GM12878 (cell line): Measurements from ENCODE around the gene APEX1. TPM values are rescaled to one million over a fixed set of nuclear protein-coding genes. Genes with fewer than 3 reads are reported as not detected.

Source experiments
- ATAC-seq: fragments of 200-7000 bp; cut with Tn5 transposase; 3 replicates; pipeline ENCODE4 v1.9.1; 2020; ENCODE audit warnings: mild to moderate bottlenecking, moderate library complexity
- BruUV-seq: library from RNA; stranded (reverse); fragments of 400-500 nt; replicated peaks from 2 replicates; lab custom pipeline; 2021; lab: Mats Ljungman, UMichigan
- CTCF ChIA-PET: fragments of 300-600 bp; sonication (Branson Sonifier 250); formaldehyde crosslinking; extraction: SDS; loops from one replicate; lab custom pipeline; 2021; ENCODE audit warnings: inconsistent platforms; lab: Yijun Ruan, JAX
- POLR2A ChIA-PET: fragments of 350-600 bp; formaldehyde crosslinking; extraction: SDS; loops from one replicate; lab custom pipeline; 2021; ENCODE audit warnings: inconsistent platforms; lab: Charles Lee
- RAD21 ChIA-PET: fragments of 300-600 bp; sonication (Branson Sonifier 250); formaldehyde crosslinking; loops from one replicate; lab custom pipeline; 2023; ENCODE audit warnings: antibody characterized with exemption; ENCODE audit not compliant: unreplicated experiment; lab: Charles Lee
- SMC1A ChIA-PET: fragments of 300-600 bp; sonication (Branson Sonifier 250); formaldehyde crosslinking; loops from one replicate; lab custom pipeline; 2023; ENCODE audit not compliant: unreplicated experiment, uncharacterized antibody; lab: Charles Lee
- DNase-seq: peaks from one replicate; pipeline ENCODE4 v3.0.0-alpha.2; 2011; ENCODE audit warnings: low read depth, low spot score
- FAIRE-seq: peaks from 3 replicates; lab custom pipeline; 2011; peaks lifted over from hg19 to GRCh38; lab: Jason Lieb, UNC
- H2AFZ ChIP-seq: 2 replicates; pipeline ENCODE4 v1.6.0; 2011; ENCODE audit warnings: low read depth, low read length, control low read depth; ENCODE audit not compliant: control insufficient read depth
- H3K27ac ChIP-seq: 2 replicates; pipeline ENCODE4 v1.5.1; 2011; ENCODE audit warnings: control low read depth; ENCODE audit not compliant: control insufficient read depth, insufficient read depth
- H3K27me3 ChIP-seq, 2 experiments: replicated peaks in 1 of 2; 2 replicates each; pipeline versions ENCODE4 v1.6.0 to v1.6.1; 2011; ENCODE audit warnings: low read length in 1 of 2; ENCODE audit not compliant: control insufficient read depth in 2 of 2, insufficient read depth in 2 of 2
- H3K36me3 ChIP-seq, 2 experiments: 2 replicates each; pipeline ENCODE4 v1.5.1; 2011; ENCODE audit warnings: low read length in 1 of 2; ENCODE audit not compliant: control insufficient read depth in 2 of 2, insufficient read depth in 2 of 2
- H3K4me1 ChIP-seq: 2 replicates; pipeline ENCODE4 v1.6.1; 2011; ENCODE audit warnings: mild to moderate bottlenecking, low read length, moderate library complexity, mixed read lengths; ENCODE audit not compliant: control insufficient read depth, insufficient read depth
- H3K4me2 ChIP-seq: 2 replicates; pipeline ENCODE4 v1.6.0; 2011; ENCODE audit warnings: control low read depth; ENCODE audit not compliant: control insufficient read depth, insufficient read depth
- H3K4me3 ChIP-seq: fragments of 200-600 bp; sonication (generic); 2 replicates; pipeline ENCODE4 v1.5.1; 2016
- H3K79me2 ChIP-seq: 2 replicates; pipeline ENCODE4 v1.6.0; 2011; ENCODE audit warnings: low read length; ENCODE audit not compliant: control insufficient read depth, insufficient read depth
- H3K9ac ChIP-seq: 2 replicates; pipeline ENCODE4 v1.8.0; 2011; ENCODE audit warnings: low read length, control low read depth, mixed read lengths; ENCODE audit not compliant: control insufficient read depth, insufficient read depth
- H3K9me3 ChIP-seq: replicated peaks from 3 replicates; pipeline ENCODE4 v1.5.1; 2011; ENCODE audit warnings: mild to moderate bottlenecking, low read length; ENCODE audit not compliant: control insufficient read depth, insufficient read depth
- H4K20me1 ChIP-seq: 2 replicates; pipeline ENCODE4 v1.6.0; 2011; ENCODE audit not compliant: control insufficient read depth, insufficient read depth
- CBX5 ChIP-seq: sonication (generic); IDR thresholded peaks from 2 replicates; pipeline ENCODE4 v1.6.1; 2016; ENCODE audit warnings: low read depth, moderate library complexity, mild to moderate bottlenecking, inconsistent platforms
- KLF5 ChIP-seq: fragments of 450-650 bp; IDR thresholded peaks from 2 replicates; pipeline ENCODE4 v1.6.1; 2014; ENCODE audit warnings: mild to moderate bottlenecking; ENCODE audit not compliant: partially characterized antibody
- MEF2B ChIP-seq: fragments of 450-650 bp; IDR thresholded peaks from 2 replicates; pipeline ENCODE4 v1.6.1; 2018; ENCODE audit warnings: mild to moderate bottlenecking, moderate library complexity; ENCODE audit not compliant: partially characterized antibody, poor library complexity, severe bottlenecking
- MTA3 ChIP-seq: IDR thresholded peaks from 2 replicates; pipeline ENCODE4 v1.6.1; 2012; ENCODE audit warnings: low read length, inconsistent platforms, borderline replicate concordance
- NFXL1 ChIP-seq: fragments of 450-650 bp; IDR thresholded peaks from 2 replicates; pipeline ENCODE4 v1.6.1; 2017; ENCODE audit warnings: antibody characterized with exemption, mild to moderate bottlenecking, borderline replicate concordance
- POLR2A ChIP-seq: IDR thresholded peaks from 2 replicates; pipeline ENCODE4 v1.6.1; 2011; ENCODE audit warnings: low read depth, mild to moderate bottlenecking, low read length
- SMC3 ChIP-seq: IDR thresholded peaks from 2 replicates; pipeline ENCODE4 v1.6.1; 2011; ENCODE audit warnings: low read length, improper control_type of control experiment, borderline replicate concordance
- SP1 ChIP-seq: IDR thresholded peaks from one replicate; pipeline ENCODE4 v1.6.1; 2011; ENCODE audit warnings: low read depth, low read length
- STAT1 ChIP-seq: fragments of 450-650 bp; conservative IDR thresholded peaks from 2 replicates; pipeline ENCODE4 v1.6.1; 2014; ENCODE audit warnings: antibody characterized with exemption, mild to moderate bottlenecking
- TCF12 ChIP-seq: IDR thresholded peaks from 2 replicates; pipeline ENCODE4 v1.6.1; 2011; ENCODE audit warnings: low read depth, mild to moderate bottlenecking, low read length
- WGBS: methylation state at CpG from one replicate; pipeline ENCODE4 v1.1.6; 2016; ENCODE audit warnings: low lambda C conversion rate; ENCODE audit not compliant: insufficient replicate concordance, insufficient coverage; ENCODE audit errors: missing lambda C conversion rate; 5-methylcytosine and 5-hydroxymethylcytosine counted together
- in situ Hi-C: fragments of 300-500 bp; cut with MboI; formaldehyde crosslinking; loops from 9 replicates; pipeline ENCODE4 v1.14.3; 2018; ENCODE audit warnings: mixed read lengths
- intact Hi-C: fragments of 100-400 bp; cut with micrococcal nuclease; formaldehyde crosslinking; loops from one replicate; pipeline ENCODE4 v1.14.2; 2022; ENCODE audit not compliant: unreplicated experiment
- polyA plus RNA-seq, 11 experiments: library from polyadenylated mRNA; depleted of rRNA in 4 of 11; unstranded in 6 of 11; stranded (reverse) in 5 of 11; fragments of >200 nt; fragmentation: Nextera tagmentation in 4 of 11; fragmentation: Illumina TruSeq in 1 of 11; extraction: Ambion mirVana in 4 of 11; extraction: Trizol in 1 of 11; gene quantifications; 1 replicate in 1 of 11; 2 replicates in 10 of 11; pipeline versions ENCODE4 v1.2.1 to v1.2.3, GENCODE V29; 2011 to 2016; ENCODE audit warnings: inconsistent platforms in 2 of 11, missing spikeins in 2 of 11, low read depth in 1 of 11
- total RNA-seq, 4 experiments: library from RNA; depleted of rRNA in 3 of 4; stranded (reverse); fragments of >200 nt in 3 of 4; fragmentation: Illumina TruSeq in 1 of 4; extraction: Trizol in 1 of 4; gene quantifications; 2 replicates each; pipeline versions ENCODE4 v1.2.1 to v1.2.3, GENCODE V29; 2013 to 2021
- TF ChIP-seq, protein P1 (sequence below): IDR thresholded peaks from 2 replicates; pipeline ENCODE4 v1.6.1; 2011; ENCODE audit warnings: borderline replicate concordance, low read depth, mild to moderate bottlenecking, moderate library complexity, low read length; ENCODE audit not compliant: insufficient read depth, poor library complexity, severe bottlenecking
- TF ChIP-seq, protein P2 (sequence below): fragments of 450-650 bp; IDR thresholded peaks from 2 replicates; pipeline ENCODE4 v1.6.1; 2017; ENCODE audit warnings: mild to moderate bottlenecking, moderate library complexity
- TF ChIP-seq, protein P3 (sequence below): IDR thresholded peaks from 2 replicates; pipeline ENCODE4 v1.6.1; 2011; ENCODE audit warnings: mild to moderate bottlenecking, low read depth, low read length, moderate library complexity; ENCODE audit not compliant: insufficient replicate concordance
- TF ChIP-seq, protein P4 (sequence below): fragments of 450-650 bp; IDR thresholded peaks from 2 replicates; pipeline ENCODE4 v1.6.1; 2017; ENCODE audit warnings: borderline replicate concordance

Gene APEX1
- total and polyA plus RNA-seq, 10 of the 15 experiments (the other 5 are each of a cell fraction or from before 2014, with no cell fraction given): 115 to 407 (median 300) TPM

DNA sequence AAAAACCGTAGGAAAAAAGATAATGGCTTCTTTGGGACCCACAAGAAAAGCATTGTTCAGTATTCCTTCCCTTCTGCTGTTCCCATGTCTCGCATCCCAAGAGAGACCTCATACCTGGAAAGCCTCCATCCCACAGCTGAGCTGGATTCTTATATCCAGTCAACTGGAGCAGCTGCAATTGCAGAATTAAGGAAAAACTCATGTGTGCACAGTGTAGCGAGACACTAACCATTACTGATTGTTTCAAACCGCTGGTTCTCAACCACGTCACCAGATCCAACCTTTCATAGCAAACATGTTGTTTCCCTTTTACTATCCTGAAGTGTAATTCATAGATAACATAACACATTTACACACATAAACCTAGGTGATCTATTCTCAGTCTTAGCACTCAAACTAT lies 44.9 kb downstream of the APEX1 start:
- no peak overlapping the region for H3K27ac ChIP-seq
- no peak overlapping the region for H2AFZ ChIP-seq
- H3K36me3 ChIP-seq: no peaks in the 10 kb centered on the region
- POLR2A ChIA-PET: no interaction called here
- intact Hi-C loops (no loop called here), in situ Hi-C loops (no loop called here)
- WGBS: 74% methylated on average over 5 of the region's 5 CpGs
- H3K9me3 ChIP-seq: no peaks in the 10 kb centered on the region; the same call in 2 of the 3 replicates
- H3K4me3 ChIP-seq: no peak overlapping the region
- H3K27me3 ChIP-seq: no peaks in the 10 kb centered on the region
- DNase-seq: no peak
- H3K4me1 ChIP-seq: peaks cover 8% of the 10 kb centered on the region; the same call in 1 of the 2 replicates
- no peak for FAIRE-seq
- CTCF ChIA-PET: no interaction called here
- no TSS peak for BruUV-seq
- H4K20me1 ChIP-seq: no peaks in the 10 kb centered on the region
- ATAC-seq: no peak
- no peaks in the 10 kb centered on the region for H3K79me2 ChIP-seq
- RAD21 ChIA-PET: no interaction called here
- SMC1A ChIA-PET: interaction anchor here (0.9 to 1.1 kb wide), 3 partner anchors 11 to 172 kb away, joined by 3 read pairs; no protein-coding TSS in a partner anchor
- no peak overlapping the region for H3K4me2 ChIP-seq
- no peak overlapping the region for H3K9ac ChIP-seq
- no peak for TF ChIP-seq KLF5
- no peak for TF ChIP-seq NFXL1
- no peak for TF ChIP-seq CBX5
- no peak for TF ChIP-seq POLR2A
- TF ChIP-seq, protein P1, sequence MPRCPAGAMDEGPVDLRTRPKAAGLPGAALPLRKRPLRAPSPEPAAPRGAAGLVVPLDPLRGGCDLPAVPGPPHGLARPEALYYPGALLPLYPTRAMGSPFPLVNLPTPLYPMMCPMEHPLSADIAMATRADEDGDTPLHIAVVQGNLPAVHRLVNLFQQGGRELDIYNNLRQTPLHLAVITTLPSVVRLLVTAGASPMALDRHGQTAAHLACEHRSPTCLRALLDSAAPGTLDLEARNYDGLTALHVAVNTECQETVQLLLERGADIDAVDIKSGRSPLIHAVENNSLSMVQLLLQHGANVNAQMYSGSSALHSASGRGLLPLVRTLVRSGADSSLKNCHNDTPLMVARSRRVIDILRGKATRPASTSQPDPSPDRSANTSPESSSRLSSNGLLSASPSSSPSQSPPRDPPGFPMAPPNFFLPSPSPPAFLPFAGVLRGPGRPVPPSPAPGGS: no peak
- no peak for TF ChIP-seq SP1
- no peak for TF ChIP-seq SMC3
- TF ChIP-seq, protein P2, sequence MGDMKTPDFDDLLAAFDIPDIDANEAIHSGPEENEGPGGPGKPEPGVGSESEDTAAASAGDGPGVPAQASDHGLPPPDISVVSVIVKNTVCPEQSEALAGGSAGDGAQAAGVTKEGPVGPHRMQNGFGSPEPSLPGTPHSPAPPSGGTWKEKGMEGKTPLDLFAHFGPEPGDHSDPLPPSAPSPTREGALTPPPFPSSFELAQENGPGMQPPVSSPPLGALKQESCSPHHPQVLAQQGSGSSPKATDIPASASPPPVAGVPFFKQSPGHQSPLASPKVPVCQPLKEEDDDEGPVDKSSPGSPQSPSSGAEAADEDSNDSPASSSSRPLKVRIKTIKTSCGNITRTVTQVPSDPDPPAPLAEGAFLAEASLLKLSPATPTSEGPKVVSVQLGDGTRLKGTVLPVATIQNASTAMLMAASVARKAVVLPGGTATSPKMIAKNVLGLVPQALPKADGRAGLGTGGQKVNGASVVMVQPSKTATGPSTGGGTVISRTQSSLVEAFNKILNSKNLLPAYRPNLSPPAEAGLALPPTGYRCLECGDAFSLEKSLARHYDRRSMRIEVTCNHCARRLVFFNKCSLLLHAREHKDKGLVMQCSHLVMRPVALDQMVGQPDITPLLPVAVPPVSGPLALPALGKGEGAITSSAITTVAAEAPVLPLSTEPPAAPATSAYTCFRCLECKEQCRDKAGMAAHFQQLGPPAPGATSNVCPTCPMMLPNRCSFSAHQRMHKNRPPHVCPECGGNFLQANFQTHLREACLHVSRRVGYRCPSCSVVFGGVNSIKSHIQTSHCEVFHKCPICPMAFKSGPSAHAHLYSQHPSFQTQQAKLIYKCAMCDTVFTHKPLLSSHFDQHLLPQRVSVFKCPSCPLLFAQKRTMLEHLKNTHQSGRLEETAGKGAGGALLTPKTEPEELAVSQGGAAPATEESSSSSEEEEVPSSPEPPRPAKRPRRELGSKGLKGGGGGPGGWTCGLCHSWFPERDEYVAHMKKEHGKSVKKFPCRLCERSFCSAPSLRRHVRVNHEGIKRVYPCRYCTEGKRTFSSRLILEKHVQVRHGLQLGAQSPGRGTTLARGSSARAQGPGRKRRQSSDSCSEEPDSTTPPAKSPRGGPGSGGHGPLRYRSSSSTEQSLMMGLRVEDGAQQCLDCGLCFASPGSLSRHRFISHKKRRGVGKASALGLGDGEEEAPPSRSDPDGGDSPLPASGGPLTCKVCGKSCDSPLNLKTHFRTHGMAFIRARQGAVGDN: no peak
- TF ChIP-seq MTA3: no peak
- TF ChIP-seq MEF2B: no peak
- TF ChIP-seq, protein P3, sequence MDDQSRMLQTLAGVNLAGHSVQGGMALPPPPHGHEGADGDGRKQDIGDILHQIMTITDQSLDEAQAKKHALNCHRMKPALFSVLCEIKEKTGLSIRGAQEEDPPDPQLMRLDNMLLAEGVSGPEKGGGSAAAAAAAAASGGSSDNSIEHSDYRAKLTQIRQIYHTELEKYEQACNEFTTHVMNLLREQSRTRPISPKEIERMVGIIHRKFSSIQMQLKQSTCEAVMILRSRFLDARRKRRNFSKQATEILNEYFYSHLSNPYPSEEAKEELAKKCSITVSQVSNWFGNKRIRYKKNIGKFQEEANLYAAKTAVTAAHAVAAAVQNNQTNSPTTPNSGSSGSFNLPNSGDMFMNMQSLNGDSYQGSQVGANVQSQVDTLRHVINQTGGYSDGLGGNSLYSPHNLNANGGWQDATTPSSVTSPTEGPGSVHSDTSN: no peak
- TF ChIP-seq STAT1: no peak
- TF ChIP-seq TCF12: no peak
- TF ChIP-seq, protein P4, sequence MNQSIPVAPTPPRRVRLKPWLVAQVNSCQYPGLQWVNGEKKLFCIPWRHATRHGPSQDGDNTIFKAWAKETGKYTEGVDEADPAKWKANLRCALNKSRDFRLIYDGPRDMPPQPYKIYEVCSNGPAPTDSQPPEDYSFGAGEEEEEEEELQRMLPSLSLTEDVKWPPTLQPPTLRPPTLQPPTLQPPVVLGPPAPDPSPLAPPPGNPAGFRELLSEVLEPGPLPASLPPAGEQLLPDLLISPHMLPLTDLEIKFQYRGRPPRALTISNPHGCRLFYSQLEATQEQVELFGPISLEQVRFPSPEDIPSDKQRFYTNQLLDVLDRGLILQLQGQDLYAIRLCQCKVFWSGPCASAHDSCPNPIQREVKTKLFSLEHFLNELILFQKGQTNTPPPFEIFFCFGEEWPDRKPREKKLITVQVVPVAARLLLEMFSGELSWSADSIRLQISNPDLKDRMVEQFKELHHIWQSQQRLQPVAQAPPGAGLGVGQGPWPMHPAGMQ: no peak
